ENCODE results near the gene TRPV3.
"Not testable (repeated sequence)": the region's sequence is repeated elsewhere in the genome, so short reads cannot be mapped to it uniquely, and the experiment has no call there.

The TRPV3 gene

GRCh38 chr17:3475251-3475685, 82.3 kb downstream of the TRPV3 start:
- Histone ChIP-seq H3K27ac (ENCODE audit: poor library complexity, severe bottlenecking) (no peak overlapping the region), H3K9me3 (ENCODE audit: severe bottlenecking) (no peaks in the 10 kb centered on the region), H3K36me3 (ENCODE audit: low read depth) (no peaks in the 10 kb centered on the region), H3K27me3 (ENCODE audit: insufficient read depth, poor library complexity, severe bottlenecking) (no peaks in the 10 kb centered on the region), H3K4me1 (ENCODE audit: insufficient read depth, poor library complexity, severe bottlenecking) (peaks cover 3% of the 10 kb centered on the region), H3K4me3 (ENCODE audit: severe bottlenecking) (no peak overlapping the region)
- DNase-seq (ENCODE audit: low spot score) (no peak), ATAC-seq (ENCODE audit: low read depth) (no peak)
- no peak for TF ChIP-seq CTCF (IDR thresholded peaks at IDR 0.05; ENCODE audit: poor library complexity, severe bottlenecking)

GRCh38 chr17:3474212-3474611, 83.4 kb downstream of the TRPV3 start:
- Histone ChIP-seq H3K4me3 (ENCODE audit: severe bottlenecking) (no peak overlapping the region), H3K27ac (ENCODE audit: poor library complexity, severe bottlenecking) (no peak overlapping the region), H3K9me3 (ENCODE audit: severe bottlenecking) (no peaks in the 10 kb centered on the region), H3K4me1 (ENCODE audit: insufficient read depth, poor library complexity, severe bottlenecking) (peaks cover 3% of the 10 kb centered on the region), H3K36me3 (ENCODE audit: low read depth) (no peaks in the 10 kb centered on the region), H3K27me3 (ENCODE audit: insufficient read depth, poor library complexity, severe bottlenecking) (no peaks in the 10 kb centered on the region)
- no peak for ATAC-seq (ENCODE audit: low read depth)
- DNase-seq (ENCODE audit: low spot score) = no peak
- TF ChIP-seq CTCF (IDR thresholded peaks at IDR 0.05; ENCODE audit: poor library complexity, severe bottlenecking) = no peak

- DNase-seq (ENCODE audit: low spot score) = no peak
- H3K4me3 ChIP-seq (ENCODE audit: severe bottlenecking) = no peak overlapping the region
- H3K4me1 ChIP-seq (ENCODE audit: insufficient read depth, poor library complexity, severe bottlenecking) = peaks cover 3% of the 10 kb centered on the region
- H3K27ac ChIP-seq (ENCODE audit: poor library complexity, severe bottlenecking) = no peak overlapping the region
- ATAC-seq (ENCODE audit: low read depth) = no peak
- no peaks in the 10 kb centered on the region for H3K27me3 ChIP-seq (ENCODE audit: insufficient read depth, poor library complexity, severe bottlenecking)
- no peaks in the 10 kb centered on the region for H3K36me3 ChIP-seq (ENCODE audit: low read depth)
- TF ChIP-seq CTCF (IDR thresholded peaks at IDR 0.05; ENCODE audit: poor library complexity, severe bottlenecking) = no peak
- H3K9me3 ChIP-seq (ENCODE audit: severe bottlenecking) = no peaks in the 10 kb centered on the region
Measured at GRCh38 chr17:3472137-3472536, 85.5 kb downstream of the TRPV3 start.

GRCh38 chr17:3471599-3471998, 86.0 kb downstream of the TRPV3 start, which contains the start of gene SPATA22:
Gene SPATA22, minus strand, starts transcription at chr17:3471819. Its CDS starts 2,494 bp downstream, at chr17:3469325.
- no peak for TF ChIP-seq CTCF (IDR thresholded peaks at IDR 0.05; ENCODE audit: poor library complexity, severe bottlenecking)
- Histone ChIP-seq H3K27ac (ENCODE audit: poor library complexity, severe bottlenecking) (no peak within 1 kb of the TSS), H3K4me3 (ENCODE audit: severe bottlenecking) (no peak within 1 kb of the TSS), H3K27me3 (ENCODE audit: insufficient read depth, poor library complexity, severe bottlenecking) (no peaks in the 10 kb centered on the region), H3K36me3 (ENCODE audit: low read depth) (no peaks in the 10 kb centered on the region), H3K4me1 (ENCODE audit: insufficient read depth, poor library complexity, severe bottlenecking) (peaks cover 2% of the 10 kb centered on the region), H3K9me3 (ENCODE audit: severe bottlenecking) (no peaks in the 10 kb centered on the region)
- DNase-seq (ENCODE audit: low spot score) = no peak
- ATAC-seq (ENCODE audit: low read depth) = no peak

GRCh38 chr17:3469529-3469928, 88.1 kb downstream of the TRPV3 start:
- TF ChIP-seq CTCF (IDR thresholded peaks at IDR 0.05; ENCODE audit: poor library complexity, severe bottlenecking) = no peak

GRCh38 chr17:3466355-3466754, 91.3 kb downstream of the TRPV3 start:
- H3K4me1 ChIP-seq (ENCODE audit: insufficient read depth, poor library complexity, severe bottlenecking); H3K27me3 ChIP-seq (ENCODE audit: insufficient read depth, poor library complexity, severe bottlenecking); ATAC-seq (ENCODE audit: low read depth); DNase-seq (ENCODE audit: low spot score); H3K4me3 ChIP-seq (ENCODE audit: severe bottlenecking); H3K27ac ChIP-seq (ENCODE audit: poor library complexity, severe bottlenecking); H3K36me3 ChIP-seq (ENCODE audit: low read depth); H3K9me3 ChIP-seq (ENCODE audit: severe bottlenecking): not testable (repeated sequence)

More at GRCh38 chr17:3469529-3469928, 88.1 kb downstream of the TRPV3 start:
- no peak for ATAC-seq (ENCODE audit: low read depth)
- Histone ChIP-seq H3K4me1 (ENCODE audit: insufficient read depth, poor library complexity, severe bottlenecking) (no peaks in the 10 kb centered on the region), H3K27ac (ENCODE audit: poor library complexity, severe bottlenecking) (no peak overlapping the region), H3K36me3 (ENCODE audit: low read depth) (no peaks in the 10 kb centered on the region), H3K27me3 (ENCODE audit: insufficient read depth, poor library complexity, severe bottlenecking) (no peaks in the 10 kb centered on the region), H3K9me3 (ENCODE audit: severe bottlenecking) (no peaks in the 10 kb centered on the region), H3K4me3 (ENCODE audit: severe bottlenecking) (no peak overlapping the region)
- DNase-seq (ENCODE audit: low spot score) = no peak
